Epidermal melanocyte (primary cell): ENCODE data around the gene QRFP.

Experiments used
- DNase-seq: peaks from one replicate; pipeline ENCODE4 v3.0.0; 2011; ENCODE audit warnings: low spot score; ENCODE audit not compliant: insufficient read length

The QRFP gene

DNA sequence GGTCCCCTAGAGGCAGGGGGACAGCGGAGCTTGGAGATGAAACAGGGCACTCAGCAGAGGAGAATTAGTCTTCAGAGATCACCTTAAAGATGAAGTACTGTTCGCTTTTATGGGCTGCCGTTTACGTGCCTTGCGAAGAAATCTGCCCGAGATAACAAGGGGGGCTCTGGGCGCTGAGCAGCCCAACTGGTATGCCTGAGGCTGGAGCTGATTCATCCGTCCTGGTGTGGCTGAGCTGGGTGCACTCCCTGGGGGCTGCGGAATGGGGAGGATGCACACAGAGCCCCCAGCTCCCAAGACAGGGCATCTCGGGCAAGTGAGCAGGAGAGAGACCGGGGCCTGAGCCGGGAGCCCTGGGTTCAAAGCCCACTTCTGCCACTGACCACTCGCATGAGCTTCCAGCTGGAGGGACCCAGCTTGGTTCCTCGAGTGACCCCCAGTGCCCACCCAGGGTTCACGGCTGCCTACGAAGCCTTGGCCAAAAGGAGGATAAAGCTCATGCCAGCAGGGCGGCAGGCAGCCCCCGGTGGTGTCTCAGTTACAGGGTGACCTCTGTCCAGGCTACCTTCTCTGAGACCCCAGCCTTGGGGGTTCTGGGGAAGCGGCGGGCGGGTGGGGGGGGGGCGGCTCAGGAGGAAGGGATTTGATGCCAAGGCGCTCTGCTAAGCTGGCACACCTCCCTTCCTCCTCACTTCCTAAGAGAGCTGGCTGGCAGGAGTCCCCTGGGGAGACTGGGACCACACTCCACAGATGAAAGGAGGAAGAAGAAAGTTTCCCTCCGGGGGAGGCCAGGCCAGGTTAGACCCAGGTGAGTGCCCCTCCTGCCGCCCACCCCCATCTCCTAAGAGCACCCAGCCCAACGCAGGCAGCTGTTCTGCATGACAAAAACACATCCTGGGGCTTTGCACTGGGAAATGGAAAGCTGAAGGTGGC lies 36.8 kb upstream of the QRFP start:
- DNase-seq = no peak

DNA sequence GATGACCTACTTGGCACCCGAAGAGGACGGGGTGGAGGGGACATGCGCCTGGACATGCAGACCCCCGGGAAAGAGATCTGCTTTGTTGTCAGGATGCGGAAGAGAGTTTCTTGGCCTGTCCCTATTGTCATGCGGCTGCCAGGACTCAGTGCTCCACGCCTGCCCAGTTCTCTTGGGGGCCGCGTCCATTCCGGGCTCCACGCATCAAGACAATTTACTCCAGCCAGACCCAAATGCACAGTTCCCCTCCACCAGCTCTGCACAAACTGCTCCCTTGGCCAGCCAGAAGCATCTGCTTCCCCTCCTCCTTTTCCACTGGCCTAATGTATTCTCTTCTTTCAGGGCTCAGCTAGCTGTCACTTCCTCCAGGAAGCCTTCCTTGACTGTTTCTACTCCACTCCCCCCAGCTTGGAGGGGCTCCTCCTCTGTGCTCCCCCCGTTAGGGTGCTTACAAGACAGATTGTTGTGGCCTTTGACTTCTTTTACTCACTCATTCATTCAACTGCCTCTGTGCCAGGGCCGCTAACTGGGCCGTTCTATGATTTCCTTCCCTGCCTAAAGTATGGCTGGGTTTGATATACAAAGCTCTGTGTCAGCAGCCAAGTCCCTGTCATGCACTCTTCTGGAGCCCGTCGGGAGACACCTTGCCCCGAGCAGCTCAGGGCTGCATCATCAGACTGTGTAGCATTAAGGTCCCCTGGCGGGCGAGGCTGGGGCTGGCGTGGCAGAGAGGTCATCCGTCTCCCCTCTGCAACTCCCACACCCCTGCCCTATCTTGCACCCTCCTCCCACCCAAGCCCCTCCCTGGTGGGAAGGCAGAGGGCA lies 35.9 kb upstream of the QRFP start:
- DNase-seq = no peak

DNA sequence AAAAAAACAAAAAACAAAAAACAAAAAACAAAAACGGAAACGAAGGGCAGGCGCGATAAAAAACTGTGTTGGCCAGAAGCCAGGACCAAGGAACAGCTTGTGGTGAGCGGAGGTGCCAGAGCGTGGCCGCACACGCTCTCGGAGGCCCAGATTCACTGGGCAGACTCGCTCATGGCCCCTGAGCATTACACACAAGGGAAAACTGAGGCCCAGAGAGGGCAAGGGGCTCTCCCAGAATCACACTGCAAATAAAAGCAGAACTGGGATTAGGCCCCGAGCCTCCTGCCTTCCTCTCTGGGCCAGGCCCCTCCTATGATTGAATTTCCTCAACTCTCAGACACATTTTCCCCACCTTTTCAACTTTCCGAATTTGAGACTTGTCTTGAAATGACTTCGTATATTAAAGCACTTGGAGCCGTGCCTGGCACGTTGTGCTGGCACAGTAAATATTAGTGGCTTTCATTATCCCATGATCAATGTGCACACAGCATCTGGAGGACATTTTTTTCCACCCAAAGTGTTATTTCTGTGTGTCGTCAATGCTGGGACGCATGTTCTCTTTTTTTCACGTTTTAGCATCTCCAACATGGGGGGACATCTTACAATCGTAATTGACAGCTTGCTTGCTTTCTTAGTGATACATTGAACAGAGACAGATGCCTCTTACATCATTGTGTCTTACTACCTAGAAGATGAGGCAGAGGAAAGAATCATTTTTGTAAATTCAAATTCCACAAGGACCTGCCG lies 35.1 kb upstream of the QRFP start:
- DNase-seq = no peak

DNA sequence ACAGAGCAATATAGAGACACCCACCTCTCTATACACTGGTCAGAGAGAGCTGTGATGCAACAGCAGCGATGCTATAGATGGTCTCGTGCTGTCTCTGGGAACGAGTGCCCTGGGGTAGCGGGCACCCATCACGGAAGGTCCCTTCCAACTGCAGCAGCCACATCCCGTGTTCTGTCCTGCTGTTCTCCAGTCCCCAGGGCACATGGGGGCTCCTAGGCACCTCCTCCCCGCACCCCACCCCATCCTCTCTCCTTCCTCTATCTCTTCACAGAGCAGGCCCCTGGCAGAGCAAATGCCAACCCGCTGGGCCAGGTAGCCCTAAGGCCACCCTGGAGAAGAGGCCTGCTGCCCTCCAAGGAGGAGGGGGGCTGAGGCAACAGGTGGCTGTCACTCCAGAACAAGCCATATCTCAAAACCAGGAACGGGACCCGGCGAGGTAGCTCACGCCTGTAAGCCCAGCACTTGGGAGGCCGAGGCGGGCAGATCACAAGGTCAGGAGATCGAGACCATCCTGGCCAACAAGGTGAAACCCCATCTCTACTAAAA lies 34.3 kb upstream of the QRFP start:
- no peak for DNase-seq

DNA sequence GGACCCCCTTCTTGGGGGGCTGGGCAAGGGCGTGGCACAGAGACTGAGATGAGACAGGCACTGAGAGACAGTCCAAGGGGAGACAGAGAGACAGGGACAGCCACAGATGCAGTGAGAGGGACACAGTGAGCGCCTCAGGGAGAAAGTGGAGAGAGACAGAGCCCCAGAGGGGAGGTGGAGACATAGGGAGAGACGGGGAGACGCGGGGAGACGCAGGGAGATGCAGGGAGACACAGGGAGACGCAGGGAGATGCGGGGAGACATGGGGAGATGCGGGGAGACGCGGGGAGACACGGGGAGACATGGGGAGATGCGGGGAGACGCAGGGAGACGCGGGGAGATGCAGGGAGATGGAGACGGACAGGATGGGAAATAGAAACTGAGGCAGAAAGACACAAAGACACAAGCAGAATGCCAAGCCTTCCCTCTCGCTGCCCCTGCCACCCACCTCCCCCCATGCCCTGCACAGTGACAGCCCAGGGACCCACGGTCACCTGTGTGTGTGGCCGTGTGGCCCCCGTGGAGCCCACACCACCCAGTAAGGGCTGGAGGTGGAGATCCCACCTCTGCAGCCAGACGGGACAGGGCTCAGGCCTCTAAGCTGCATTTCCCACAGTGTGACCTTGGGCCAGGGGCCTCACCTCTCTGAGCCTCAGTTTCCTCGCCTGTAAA lies 33.7 kb upstream of the QRFP start:
- DNase-seq = no peak

DNA sequence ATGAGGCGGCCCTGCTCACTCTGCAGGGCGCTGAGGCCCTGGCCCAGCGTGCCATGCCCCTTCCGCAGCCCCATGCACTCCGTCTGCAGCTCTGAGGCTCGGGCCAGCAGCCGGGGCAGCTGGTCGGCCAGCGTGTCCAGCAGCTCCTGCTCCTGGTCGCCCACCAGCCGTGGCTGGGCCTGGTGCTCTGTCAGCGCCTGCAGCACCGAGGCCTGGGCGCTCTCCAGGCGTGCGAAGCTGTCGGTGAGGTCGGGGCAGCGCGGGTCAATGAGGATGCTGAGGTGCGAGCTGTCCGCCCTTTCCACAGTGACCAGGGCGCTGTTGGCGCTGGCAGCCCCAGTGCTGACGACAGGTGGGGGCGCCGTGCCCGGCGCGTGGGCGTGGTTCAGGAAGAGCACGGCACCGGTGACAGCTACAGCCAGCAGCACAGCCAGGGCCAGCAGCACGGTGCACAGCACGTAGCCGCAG lies 33.0 kb upstream of the QRFP start:
- DNase-seq = no peak

DNA sequence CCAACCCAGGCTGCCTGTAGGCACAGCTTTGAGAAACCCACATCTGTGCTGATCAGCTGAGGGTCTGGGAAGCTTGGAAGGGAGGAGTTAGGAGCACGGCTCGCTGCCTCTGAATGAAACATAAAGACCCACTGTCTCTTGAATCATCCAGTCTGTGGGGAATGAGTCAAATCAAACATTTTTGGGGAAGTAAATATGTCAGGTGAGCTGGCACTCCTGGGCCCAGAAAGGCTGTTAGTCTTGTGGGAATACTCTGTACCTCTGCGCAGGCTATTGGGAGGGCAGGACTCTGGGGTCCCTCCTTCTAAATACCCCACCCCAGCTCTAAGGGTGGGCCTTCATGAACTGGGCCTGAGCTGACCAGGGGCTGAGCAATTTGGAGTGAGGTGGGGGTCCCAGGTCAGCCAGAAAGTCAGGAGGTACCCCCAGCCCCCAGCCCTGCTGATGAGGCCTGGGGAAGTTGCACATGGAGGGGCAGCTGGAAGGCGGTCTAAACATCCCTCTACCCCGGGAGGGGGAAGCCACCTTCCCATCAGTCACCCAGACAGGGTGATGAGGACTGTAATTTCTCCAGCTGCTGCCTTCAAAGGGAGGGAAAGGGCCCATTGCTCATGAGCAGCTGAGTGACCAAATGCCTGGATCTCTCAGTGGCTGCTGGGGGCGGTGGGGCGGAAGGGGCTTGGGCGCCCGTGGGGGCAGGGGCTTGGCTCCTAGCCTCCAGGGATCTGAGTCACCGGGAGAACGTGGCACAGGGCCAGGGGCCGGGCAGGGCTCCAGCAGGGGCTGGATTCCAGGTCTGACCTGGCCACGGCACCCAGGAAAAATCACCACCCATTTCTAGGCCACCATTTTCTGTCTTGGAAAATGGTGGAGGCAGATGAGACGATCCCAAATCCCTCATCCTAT lies 31.6 kb upstream of the QRFP start:
- peak; percentile 59 for DNase-seq

DNA sequence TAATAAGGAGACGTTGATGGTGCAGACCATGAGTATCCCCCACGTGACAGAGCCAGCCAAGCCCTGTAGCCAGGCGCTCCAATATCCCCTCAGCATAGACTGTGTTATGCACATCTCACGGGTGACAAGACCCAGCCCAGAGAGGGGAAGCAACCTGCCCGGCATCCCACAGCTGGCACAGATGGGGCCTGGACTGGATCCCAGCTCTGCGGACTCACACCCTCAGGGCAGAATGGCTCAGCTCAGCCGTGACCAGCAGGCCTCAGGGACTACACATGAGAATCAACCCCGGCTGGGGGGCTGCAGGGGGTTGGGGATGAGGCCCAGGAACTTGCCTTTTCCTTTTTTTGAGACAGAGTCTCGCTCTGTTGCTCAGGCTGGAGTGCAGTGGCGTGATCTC lies 30.7 kb upstream of the QRFP start:
- DNase-seq = no peak

DNA sequence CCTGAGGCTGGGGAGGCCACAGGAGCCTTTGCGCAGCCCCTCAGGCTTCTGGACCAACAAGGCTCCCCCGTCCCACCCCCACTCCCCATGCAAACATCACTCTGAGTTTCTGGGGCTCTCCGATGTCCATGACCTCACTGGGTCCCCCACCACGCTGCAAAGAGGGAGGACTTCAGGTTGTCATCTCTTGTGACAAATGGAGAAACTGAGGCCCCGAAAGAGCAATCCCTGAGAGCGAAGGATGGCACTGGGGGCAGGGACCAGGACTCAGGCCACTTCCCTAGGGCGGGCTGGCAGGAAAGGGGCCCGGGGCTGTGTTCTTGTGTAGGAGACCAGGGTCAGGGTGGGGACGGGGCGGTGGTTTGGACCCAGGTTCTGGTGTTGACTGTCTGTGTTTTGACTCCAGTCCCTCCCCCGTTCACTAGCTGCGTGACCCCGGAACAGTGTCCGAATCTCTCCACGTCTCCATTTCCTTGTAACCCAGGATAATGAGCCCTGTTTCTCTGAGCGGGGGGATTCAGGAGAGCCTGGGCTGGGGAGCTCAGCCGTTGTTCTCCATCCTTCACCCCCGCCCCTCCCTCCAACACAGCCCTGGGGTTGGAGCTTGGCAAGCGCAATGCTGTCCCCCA lies 28.6 kb upstream of the QRFP start:
- DNase-seq = no peak

DNA sequence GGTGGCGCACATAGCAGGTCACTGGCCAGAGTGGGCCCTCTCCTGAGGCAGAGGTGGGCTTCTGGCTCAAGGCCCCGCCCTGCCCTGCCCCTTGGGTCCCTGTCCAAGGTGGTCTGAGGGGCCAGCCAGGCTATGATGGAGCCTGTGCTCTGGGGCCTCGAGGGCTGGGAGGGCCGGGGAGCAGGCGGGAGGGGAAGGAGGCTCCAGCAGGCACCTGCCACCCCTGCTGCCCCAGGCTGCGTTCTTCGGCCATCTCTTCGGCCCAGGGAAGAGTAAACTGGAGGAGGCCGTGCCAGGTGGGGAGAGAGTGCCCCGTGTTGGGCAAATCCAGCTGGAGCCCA lies 27.8 kb upstream of the QRFP start:
- no peak for DNase-seq

DNA sequence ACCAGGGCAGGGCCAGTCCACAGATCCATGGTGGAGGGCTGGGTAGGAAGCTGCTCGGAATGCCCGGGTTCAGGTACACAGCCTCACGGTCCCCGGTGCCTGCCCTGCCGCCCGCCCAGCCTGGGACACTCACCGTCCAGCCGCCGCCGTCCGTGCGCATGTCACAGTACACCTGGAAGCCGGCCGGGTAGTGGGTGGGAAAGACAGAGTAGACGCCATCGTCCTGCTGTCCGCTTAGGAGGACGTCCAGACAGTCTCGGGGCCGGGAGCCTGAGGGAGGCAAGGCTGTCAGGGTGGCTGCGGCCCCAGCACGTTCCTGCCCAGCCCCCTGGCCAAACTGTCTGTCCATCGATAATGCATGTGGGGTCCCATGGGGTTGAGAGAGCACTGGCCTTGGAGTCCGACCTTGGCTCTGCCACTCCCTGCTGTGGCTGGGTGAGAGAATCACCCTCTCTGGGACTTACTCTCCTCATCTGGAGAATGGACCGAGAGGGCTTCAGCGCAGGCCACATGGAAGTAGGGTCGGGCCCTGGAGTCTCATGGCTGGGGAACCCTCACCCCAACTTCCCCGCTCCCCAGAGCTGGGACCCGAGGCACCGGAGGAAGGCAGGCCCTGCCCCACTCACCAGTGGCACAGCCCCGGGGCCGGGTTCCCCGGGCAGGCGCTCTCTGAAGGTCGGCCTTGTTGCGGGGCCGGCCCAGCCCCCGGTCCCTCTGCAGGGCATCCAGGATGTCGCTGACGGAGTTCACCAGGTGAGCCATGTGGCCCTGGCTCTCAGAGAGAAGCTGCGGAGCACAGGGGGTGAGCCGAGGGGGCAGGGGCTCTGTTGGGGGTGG lies 27.2 kb upstream of the QRFP start:
- DNase-seq = no peak

DNA sequence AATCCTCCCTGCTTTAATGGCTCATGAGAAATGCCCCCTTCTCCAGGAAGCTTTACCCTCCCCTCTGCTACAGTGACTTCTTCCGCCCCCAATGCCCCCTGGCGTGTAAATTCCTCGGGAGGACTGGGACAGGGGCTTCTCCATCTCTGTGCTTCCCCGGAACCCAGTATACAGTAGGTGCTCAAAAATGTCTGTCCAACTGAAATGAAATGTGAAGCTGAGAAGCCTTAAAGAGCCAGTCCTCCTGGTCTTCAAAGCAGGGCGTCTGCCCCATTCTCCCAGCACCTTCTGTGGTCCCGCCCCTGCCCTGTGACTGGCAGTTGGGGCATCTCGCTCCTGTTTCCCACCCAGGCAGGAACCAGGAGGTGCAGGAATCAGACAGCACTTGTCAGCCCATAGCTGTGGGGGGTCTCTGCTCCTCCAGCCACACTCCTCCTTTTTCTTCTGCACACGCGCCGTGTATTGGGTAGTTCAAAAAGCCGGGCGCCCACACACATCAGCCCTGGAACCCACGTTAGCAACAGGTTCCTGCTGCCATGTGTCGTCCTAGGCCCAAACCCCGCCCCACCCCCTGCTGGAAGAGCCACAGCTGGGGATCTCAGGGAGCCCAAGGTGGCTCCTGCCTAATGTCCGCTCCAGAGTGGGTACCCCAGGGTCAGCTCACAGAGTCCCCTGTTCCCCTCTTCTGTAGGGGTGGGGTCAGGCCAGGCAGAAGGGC lies 26.4 kb upstream of the QRFP start:
- DNase-seq = no peak

DNA sequence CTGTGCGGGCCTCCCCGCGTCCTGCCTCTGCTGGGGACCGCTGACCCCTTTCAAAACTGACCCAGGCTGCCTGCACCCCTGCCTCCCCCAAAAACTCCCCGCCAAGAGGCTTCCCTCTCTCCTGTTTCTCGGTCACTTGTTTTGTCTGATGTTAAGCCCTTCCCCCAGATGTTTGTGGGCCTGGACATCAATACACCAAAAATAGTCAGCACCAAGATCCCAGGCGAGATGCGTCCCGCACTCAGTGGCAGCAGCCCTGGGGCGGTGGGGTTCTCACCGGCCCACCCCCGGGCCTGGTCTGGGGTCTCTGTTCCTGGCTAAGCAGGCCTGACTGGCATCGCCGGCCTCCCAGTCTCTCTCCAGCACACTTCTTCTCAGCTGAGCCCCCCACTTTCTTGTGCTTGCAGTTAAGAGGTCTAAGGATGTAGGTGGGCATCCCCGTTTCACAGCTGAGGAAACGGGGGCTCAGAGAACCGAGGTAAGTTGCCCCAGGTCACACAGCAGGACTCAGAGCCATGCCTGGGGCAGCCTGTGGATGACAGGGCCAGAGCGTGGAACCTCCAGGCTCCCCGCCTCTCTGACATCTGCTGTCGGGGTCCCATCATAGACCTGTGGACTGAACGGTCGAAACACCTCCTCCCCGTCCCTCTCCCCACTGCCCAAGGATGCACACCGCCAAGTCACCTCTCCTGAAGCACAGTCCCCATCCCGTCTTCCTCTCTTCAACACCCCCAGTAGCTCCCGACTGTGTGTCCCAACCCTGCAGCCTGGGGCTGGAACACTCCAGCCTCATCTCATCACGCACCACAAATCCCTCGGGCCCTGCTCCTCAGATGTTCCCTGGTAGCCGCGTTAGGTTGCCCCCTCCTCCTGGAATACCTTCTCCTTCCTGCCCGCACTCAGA lies 25.6 kb upstream of the QRFP start:
- no peak for DNase-seq

DNA sequence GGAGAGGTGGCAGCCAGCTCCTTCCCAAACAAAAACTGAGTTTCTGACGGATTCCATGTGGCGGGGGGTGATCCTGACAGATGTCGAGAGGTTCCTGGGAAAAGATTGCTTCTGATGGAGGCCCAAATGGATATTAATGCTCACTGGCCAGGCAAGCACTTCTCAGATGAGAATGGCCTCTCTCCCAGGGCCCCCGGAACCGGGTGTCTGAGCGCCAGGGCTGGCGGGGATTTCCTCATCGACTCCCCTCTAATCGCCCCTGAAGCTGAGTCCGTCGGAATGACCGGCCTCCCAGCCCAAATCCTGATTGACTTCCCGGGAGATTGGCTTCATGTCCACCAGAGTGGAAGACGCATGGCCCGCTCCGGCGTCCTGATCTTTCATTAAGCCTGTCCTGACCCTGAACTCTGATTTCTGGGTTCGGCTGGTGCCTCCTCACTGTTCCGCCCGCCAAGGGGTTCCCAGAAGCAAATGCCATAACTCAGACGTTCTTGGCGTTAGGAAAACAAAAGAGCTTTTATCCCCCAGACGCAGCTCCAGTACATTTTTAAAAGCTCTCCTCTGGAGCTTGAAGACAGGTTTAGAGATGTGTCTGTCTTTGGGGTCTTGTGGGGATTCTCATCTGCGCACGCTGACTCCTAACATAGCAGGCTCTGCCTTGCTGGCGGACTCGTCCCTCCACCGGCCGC lies 24.8 kb upstream of the QRFP start:
- DNase-seq = no peak

DNA sequence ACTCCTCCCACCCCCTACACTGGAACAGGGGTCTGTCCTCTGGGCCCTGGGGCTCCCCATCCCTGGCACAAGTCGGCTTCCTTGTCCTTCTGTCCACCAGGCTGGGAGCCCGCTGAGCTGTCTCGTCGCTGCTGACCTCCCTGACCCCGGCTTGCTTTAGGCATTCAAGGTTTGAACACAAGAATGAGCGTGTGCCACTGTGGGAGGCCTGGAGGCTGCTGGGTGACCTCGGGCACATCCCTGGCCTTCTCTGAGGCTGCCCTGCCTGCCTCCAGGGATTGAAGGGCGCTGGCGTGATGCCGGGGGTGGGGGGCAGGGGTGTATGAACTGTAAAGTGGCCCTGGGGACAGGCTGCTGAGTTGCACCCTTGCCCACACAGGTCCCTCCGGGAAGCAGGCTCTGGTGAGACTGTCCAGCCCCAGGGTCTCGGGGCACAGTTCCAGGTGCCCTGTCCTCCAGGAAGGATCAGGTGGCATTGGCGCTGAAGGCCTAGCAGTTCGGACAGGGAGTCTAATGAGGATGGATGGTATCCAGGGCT lies 24.2 kb upstream of the QRFP start:
- no peak for DNase-seq

DNA sequence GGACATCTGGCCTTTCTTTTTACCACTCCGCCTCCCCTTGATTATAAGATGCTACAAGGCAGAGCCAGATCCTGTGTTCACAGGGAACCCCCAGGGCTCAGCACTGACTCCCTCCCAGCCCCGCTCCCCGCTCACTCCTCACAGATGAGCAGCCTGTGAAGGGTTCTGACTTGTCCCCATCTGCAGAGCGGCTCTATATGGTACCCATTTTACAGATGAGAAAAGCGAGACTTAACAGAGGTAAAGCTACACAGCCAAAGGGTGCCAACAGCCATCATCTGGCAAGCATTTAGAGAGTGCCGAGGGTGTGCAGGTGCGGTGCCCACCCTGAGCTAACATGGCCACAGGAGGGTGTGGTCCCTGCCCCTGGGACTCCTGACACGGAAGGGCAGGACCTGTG lies 23.6 kb upstream of the QRFP start:
- no peak for DNase-seq
